GM18868 (cell line): Measurements from ENCODE around the gene VPS36.
"Not testable (repeated sequence)": the region's sequence is repeated elsewhere in the genome, so short reads cannot be mapped to it uniquely, and the experiment has no call there.

Experiments used
- ATAC-seq: cut with Tn5 transposase; IDR thresholded peaks from one replicate; pipeline ENCODE4 v1.9.1; 2021; ENCODE audit warnings: mild to moderate bottlenecking, moderate library complexity; ENCODE audit not compliant: unreplicated experiment

The VPS36 gene

DNA sequence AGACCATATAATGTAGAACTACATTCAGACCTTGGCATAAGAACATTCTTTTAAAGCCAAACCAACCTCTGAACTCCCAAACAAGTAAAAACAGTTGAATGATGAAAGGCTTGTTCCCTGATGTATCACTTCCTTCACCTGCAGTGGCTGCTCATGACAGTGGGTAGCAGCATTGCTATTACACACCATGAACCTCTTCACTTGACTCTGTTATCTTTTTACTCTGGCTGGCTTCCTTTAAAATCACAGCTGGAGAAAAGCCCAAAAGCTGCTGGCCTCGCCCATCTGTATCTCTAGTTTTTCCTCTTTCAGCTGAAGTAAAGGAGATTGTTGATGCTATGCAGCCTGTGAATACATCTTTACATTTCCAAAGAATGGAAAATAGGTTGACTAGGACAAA lies 67.1 kb downstream of the VPS36 start:
- no peak for ATAC-seq

DNA sequence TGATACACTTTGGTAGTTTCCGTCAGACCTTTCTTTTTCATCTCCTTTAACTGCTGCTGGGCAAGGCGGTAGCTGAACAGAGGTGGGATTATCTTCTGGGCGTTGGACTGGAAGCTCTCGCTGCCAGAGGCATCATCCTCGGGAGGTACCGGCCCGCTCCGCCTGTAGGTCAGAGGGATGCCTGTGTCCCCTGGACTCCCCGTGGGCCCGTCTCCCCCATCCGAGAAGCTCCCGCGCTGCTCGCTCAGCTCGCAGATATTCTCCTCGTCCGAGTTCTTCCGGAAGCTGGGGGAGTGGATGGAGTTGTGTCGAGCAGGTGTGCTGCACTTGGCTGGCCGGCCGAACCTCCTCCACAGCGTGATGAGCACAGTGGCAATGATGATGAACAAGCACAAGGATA lies 72.1 kb downstream of the VPS36 start:
- no peak for ATAC-seq

DNA sequence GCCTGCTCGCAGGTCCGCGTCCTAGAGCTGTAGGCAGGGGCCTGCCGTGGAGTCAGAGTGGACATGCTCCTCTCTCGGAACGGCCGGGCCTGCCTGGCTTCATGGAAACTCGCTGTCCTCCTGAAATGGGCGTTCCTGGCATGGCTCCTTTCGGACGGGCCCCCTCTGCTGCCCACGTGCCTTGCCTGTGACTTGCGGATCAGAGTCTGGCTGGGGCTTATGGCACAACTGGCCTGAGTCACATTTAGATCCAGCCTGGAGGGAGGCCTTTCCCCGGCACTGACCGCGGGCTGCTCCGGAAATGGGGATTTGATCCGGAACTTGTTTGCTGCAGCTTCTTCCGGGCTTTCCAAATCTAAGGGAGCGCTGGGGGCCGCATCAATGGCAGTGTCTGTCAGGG lies 72.5 kb downstream of the VPS36 start:
- no peak for ATAC-seq

DNA sequence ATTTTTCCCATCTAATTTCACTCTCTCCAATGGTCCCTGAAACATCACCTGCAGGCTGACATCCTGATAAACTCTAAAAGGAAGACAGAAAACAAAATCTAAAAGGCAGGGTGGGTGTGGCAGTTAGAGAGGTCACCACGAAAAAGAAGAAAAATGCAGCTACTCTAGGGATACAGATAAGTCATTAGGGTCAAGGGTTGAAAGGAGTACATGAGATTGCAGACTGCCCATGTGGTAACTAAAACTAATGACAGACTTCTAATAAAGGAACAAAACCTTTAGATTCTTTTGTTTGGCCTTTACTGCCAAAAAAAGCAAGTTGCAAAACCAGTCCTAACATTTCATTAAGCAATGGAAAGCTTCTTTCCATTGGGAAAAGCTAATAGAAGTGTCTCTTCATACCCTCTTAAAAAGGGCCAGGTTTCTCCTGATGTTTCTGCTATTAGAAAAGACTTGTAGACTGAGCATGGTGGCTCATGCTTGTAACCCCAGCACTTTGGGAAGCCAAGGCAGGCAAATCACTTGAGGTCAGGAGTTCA lies 75.5 kb downstream of the VPS36 start:
- ATAC-seq, result no peak

DNA sequence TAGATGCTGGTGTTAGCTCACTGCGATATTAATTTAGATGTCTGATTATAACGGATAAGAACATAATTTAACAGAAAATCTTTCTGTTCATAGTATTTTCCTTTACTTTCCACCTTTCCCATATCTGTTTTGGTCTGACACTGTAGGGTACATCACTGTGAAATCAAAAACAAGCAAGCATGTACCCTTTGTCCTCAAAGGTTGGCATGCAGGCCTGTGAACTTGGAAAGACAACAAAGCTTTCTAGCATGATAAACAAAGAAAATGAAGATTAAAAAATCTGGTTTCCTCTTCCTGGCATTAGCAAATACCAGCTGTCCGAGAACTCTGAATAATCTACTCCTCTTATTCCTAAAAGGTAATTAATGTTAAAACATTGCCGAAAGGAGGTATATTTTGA lies 76.0 kb downstream of the VPS36 start:
- ATAC-seq, result no peak

DNA sequence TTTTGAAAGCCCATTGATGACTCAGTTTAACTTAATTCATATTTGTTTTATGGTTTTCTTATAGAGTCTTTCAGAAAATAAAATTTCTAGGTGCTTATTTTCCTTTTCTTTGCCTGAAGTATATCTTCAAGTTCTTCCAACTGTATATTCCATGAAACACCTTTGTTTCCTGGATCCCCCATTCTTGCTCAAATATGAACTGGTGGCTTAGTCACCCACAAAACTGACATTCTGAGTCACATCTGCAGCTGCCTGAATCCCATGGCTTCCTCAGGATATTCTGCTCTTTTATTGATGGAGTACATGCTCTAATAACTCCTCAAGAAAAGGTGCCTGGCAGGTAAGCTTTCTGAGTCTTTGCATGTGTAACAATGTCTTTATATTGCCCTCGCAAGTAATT lies 77.2 kb downstream of the VPS36 start:
- not testable (repeated sequence) for ATAC-seq

DNA sequence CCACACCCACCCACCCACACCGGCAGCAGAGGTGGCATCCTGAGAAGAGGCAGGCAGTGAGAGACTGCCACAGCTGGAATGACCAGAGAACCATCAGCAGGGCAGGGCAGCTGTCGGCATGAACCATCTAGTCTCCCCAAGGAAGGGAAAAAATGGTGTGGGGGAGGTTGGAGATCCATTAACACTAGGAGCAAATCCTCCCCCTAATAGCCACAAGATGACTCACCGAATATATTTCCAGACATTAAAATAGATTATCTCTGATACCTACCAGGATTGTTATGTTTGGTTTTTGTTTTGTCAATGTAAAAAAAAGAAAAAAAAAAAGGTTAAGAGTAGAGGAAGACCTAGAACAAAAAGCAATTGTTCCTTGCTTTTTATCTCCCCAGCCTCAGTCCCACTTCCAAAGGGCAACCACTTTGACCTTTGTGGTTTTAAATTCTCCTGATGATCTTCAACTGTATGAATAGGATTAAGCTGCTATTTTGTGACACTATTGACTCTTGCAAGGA lies 78.6 kb downstream of the VPS36 start:
- ATAC-seq, result no peak

DNA sequence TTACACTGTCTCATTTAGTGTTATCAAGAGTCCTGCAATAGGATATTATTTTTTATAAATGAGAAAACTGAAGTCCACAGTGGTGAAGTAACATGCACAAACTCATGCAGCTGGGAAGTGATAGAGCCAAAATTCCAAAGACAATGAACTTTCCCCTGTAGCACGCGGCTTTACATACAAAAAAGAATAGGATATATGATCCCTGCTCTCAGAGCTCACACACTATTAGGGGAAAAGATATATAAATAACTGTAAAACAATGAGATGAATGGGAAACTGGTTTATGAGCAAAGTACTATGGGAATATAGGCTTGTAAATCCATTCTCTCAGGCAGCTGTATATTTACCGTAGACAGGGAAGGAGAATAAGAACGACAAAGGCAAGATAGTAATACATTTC lies 84.1 kb downstream of the VPS36 start:
- ATAC-seq, result no peak
